B cell (primary cell): Measurements from ENCODE around the gene CELF4. TPM values are rescaled to one million over a fixed set of nuclear protein-coding genes. Genes with fewer than 3 reads are reported as not detected.

ENCODE experiments used
- ATAC-seq: fragments of 200-7000 bp; cut with Tn5 transposase; one replicate; pipeline ENCODE4 v1.10.0; 2021; ENCODE audit warnings: low read depth, mild to moderate bottlenecking, moderate number of reproducible peaks, moderate library complexity
- CTCF ChIA-PET: fragments of 350-600 bp; sonication (Branson Sonifier 250); formaldehyde crosslinking; loops from one replicate; lab custom pipeline; 2021; ENCODE audit warnings: antibody characterized with exemption, inconsistent platforms; lab: Charles Lee
- POLR2A ChIA-PET: fragments of 350-600 bp; sonication (Branson Sonifier 250); formaldehyde crosslinking; loops from one replicate; lab custom pipeline; 2021; ENCODE audit warnings: antibody characterized with exemption; lab: Charles Lee
- DNase-seq: peaks from one replicate; pipeline ENCODE4 v3.0.0; 2013
- H2AFZ ChIP-seq: 2 replicates; pipeline ENCODE4 v1.6.1; 2012; ENCODE audit warnings: mild to moderate bottlenecking, low read depth, low read length; ENCODE audit not compliant: insufficient read depth, poor library complexity, severe bottlenecking
- H3K27ac ChIP-seq, 2 donors: 1 replicate in 1 of 2; 2 replicates in 1 of 2; pipeline ENCODE4 v1.5.1; 2012 to 2013; ENCODE audit warnings: low read length in 2 of 2, mild to moderate bottlenecking in 2 of 2, moderate library complexity in 1 of 2
- H3K27me3 ChIP-seq, 4 experiments: fragments of 200-600 bp in 1 of 4; sonication (generic) in 1 of 4; replicated peaks in 1 of 4; 1 replicate in 2 of 4; 2 replicates in 2 of 4; pipeline versions ENCODE4 v1.6.1 to v1.7.0; 2013 to 2016; ENCODE audit warnings: low read length in 3 of 4, mild to moderate bottlenecking in 2 of 4, mixed read lengths in 1 of 4, moderate library complexity in 1 of 4; ENCODE audit not compliant: insufficient read depth in 4 of 4, control insufficient read depth in 3 of 4; ENCODE audit errors: control extremely low read depth in 1 of 4
- H3K36me3 ChIP-seq, 2 experiments: replicated peaks in 1 of 2; 1 replicate in 1 of 2; 2 replicates in 1 of 2; pipeline versions ENCODE4 v1.6.1 to v1.7.1; 2013; ENCODE audit warnings: low read length in 1 of 2; ENCODE audit not compliant: insufficient read depth in 2 of 2, control insufficient read depth in 1 of 2; ENCODE audit errors: control extremely low read depth in 1 of 2, extremely low read depth in 1 of 2
- H3K4me1 ChIP-seq, 2 donors: fragments of 200-600 bp in 1 of 2; sonication (generic) in 1 of 2; 1 replicate in 1 of 2; 2 replicates in 1 of 2; pipeline versions ENCODE4 v1.5.1 to v1.6.1; 2013 to 2017; ENCODE audit warnings: low read length in 2 of 2; ENCODE audit not compliant: control insufficient read depth in 2 of 2, insufficient read depth in 2 of 2
- H3K4me2 ChIP-seq: replicated peaks from 2 replicates; pipeline ENCODE3; 2012; ENCODE audit warnings: mild to moderate bottlenecking, low read depth, low read length; ENCODE audit not compliant: poor library complexity, severe bottlenecking
- H3K4me3 ChIP-seq, 5 experiments: fragments of 200-600 bp in 1 of 5; sonication (generic) in 1 of 5; 1 replicate in 3 of 5; 2 replicates in 2 of 5; pipeline versions ENCODE4 v1.5.1 to v1.7.0; 2011 to 2016; ENCODE audit warnings: low read length in 4 of 5, mild to moderate bottlenecking in 4 of 5, low read depth in 2 of 5, control low read depth in 1 of 5, moderate library complexity in 1 of 5; ENCODE audit not compliant: insufficient read depth in 1 of 5; ENCODE audit errors: control extremely low read depth in 1 of 5, extremely low read depth in 1 of 5
- H3K79me2 ChIP-seq: fragments of 200-600 bp; sonication (generic); one replicate; pipeline ENCODE4 v1.6.0; 2016; ENCODE audit warnings: low read length; ENCODE audit not compliant: control insufficient read depth, insufficient read depth
- H3K9ac ChIP-seq: fragments of 200-600 bp; sonication (generic); 2 replicates; pipeline ENCODE4 v1.6.1; 2017; ENCODE audit warnings: mild to moderate bottlenecking, low read length, moderate library complexity
- H3K9me3 ChIP-seq, 3 donors: one replicate each; pipeline versions ENCODE4 v1.6.1 to v1.7.1; 2013; ENCODE audit warnings: low read length in 2 of 3; ENCODE audit not compliant: control insufficient read depth in 2 of 3, insufficient read depth in 1 of 3; ENCODE audit errors: control extremely low read depth in 1 of 3
- H4K20me1 ChIP-seq: 2 replicates; pipeline ENCODE4 v1.6.0; 2012; ENCODE audit warnings: mild to moderate bottlenecking, low read length; ENCODE audit not compliant: insufficient read depth, control insufficient read depth, poor library complexity, severe bottlenecking
- H3K27ac Mint-ChIP-seq: one replicate; pipeline ENCODE4 v1.8.0; 2021; ENCODE audit warnings: mixed read lengths
- H3K27me3 Mint-ChIP-seq: one replicate; pipeline ENCODE4 v1.8.0; 2021; ENCODE audit warnings: mixed read lengths
- H3K4me1 Mint-ChIP-seq: one replicate; pipeline ENCODE4 v1.8.0; 2021; ENCODE audit warnings: mixed read lengths
- H3K4me3 Mint-ChIP-seq: one replicate; pipeline ENCODE4 v1.8.0; 2021; ENCODE audit warnings: mixed read lengths
- H3K9me3 Mint-ChIP-seq: one replicate; pipeline ENCODE4 v1.8.0; 2022; ENCODE audit warnings: mixed read lengths; ENCODE audit not compliant: insufficient read depth
- EZH2 ChIP-seq: IDR thresholded peaks from 2 replicates; pipeline ENCODE4 v1.6.1; 2012; ENCODE audit warnings: borderline replicate concordance, low read depth, mild to moderate bottlenecking, moderate library complexity, low read length; ENCODE audit not compliant: insufficient read depth, poor library complexity, severe bottlenecking
- WGBS: methylation state at CpG from one replicate; pipeline ENCODE4 v1.1.5; 2013; ENCODE audit warnings: missing lambda C conversion rate; ENCODE audit not compliant: insufficient coverage; 5-methylcytosine and 5-hydroxymethylcytosine counted together
- intact Hi-C: fragments of 100-400 bp; cut with micrococcal nuclease; formaldehyde crosslinking; loops from one replicate; pipeline ENCODE4 v1.10.0; 2022
- polyA plus RNA-seq: library from polyadenylated mRNA; depleted of rRNA; stranded (reverse); fragments of >200 nt; gene quantifications from 2 replicates; pipeline ENCODE4 v1.2.3, GENCODE V29; 2012
- total RNA-seq, 2 donors: library from RNA; stranded (reverse); fragments of 120-200 nt in 1 of 2; gene quantifications; 1 replicate in 1 of 2; 2 replicates in 1 of 2; pipeline versions ENCODE4 v1.2.3 to v1.2.4, GENCODE V29; 2013 to 2022
- TF ChIP-seq, protein P1 (sequence below): fragments of 200-600 bp; IDR thresholded peaks from one replicate; pipeline ENCODE4 v1.8.0; 2022; ENCODE audit warnings: antibody characterized with exemption, mild to moderate bottlenecking

CELF4 gene
- total and polyA plus RNA-seq, 2 donors (not counting 1 experiment from before 2014, with no cell fraction given), result not detected

- no peak overlapping the region for H3K4me3 ChIP-seq
- intact Hi-C loops, result no loop called here
- H3K4me1 Mint-ChIP-seq, result peaks cover 3% of the 10 kb centered on the region
- ATAC-seq (no peak), DNase-seq (no peak)
- no peak overlapping the region for H3K27ac ChIP-seq
- H3K9ac ChIP-seq, result no peak overlapping the region
- H3K79me2 ChIP-seq, result no peaks in the 10 kb centered on the region
- H3K36me3 ChIP-seq, result no peaks in the 10 kb centered on the region
- no peaks in the 10 kb centered on the region for H4K20me1 ChIP-seq
- H3K27ac Mint-ChIP-seq, result no peak overlapping the region
- POLR2A ChIA-PET, result no interaction called here
- no peaks in the 10 kb centered on the region for H3K27me3 ChIP-seq
- H2AFZ ChIP-seq, result no peak overlapping the region
- TF ChIP-seq EZH2, result no peak
- TF ChIP-seq, protein P1, sequence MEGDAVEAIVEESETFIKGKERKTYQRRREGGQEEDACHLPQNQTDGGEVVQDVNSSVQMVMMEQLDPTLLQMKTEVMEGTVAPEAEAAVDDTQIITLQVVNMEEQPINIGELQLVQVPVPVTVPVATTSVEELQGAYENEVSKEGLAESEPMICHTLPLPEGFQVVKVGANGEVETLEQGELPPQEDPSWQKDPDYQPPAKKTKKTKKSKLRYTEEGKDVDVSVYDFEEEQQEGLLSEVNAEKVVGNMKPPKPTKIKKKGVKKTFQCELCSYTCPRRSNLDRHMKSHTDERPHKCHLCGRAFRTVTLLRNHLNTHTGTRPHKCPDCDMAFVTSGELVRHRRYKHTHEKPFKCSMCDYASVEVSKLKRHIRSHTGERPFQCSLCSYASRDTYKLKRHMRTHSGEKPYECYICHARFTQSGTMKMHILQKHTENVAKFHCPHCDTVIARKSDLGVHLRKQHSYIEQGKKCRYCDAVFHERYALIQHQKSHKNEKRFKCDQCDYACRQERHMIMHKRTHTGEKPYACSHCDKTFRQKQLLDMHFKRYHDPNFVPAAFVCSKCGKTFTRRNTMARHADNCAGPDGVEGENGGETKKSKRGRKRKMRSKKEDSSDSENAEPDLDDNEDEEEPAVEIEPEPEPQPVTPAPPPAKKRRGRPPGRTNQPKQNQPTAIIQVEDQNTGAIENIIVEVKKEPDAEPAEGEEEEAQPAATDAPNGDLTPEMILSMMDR, result no peak
- H3K4me2 ChIP-seq, result no peak overlapping the region
- no peaks in the 10 kb centered on the region for H3K9me3 Mint-ChIP-seq
- H3K4me3 Mint-ChIP-seq, result no peak overlapping the region
- CTCF ChIA-PET, result no interaction called here
- peaks cover 0 to under 1% (median 0%) of the 10 kb centered on the region in 3 donors for H3K9me3 ChIP-seq
- H3K4me1 ChIP-seq, result no peaks in the 10 kb centered on the region
- 86% methylated on average over 2 of the region's 2 CpGs for whole genome bisulfite sequencing
- no peaks in the 10 kb centered on the region for H3K27me3 Mint-ChIP-seq
Measured at GRCh38 chr18:37218022-37218590, 347.5 kb downstream of the CELF4 start.

GRCh38 chr18:37210781-37211180, 354.8 kb downstream of the CELF4 start:
- CTCF ChIA-PET, result no interaction called here
- Mint-ChIP-seq H3K27me3 (no peaks in the 10 kb centered on the region), H3K27ac (no peak overlapping the region), H3K4me1 (no peaks in the 10 kb centered on the region), H3K9me3 (no peaks in the 10 kb centered on the region), H3K4me3 (no peak overlapping the region)
- no peak overlapping the region for H3K4me2 ChIP-seq
- no peaks in the 10 kb centered on the region for H3K36me3 ChIP-seq
- POLR2A ChIA-PET, result no interaction called here
- no peaks in the 10 kb centered on the region for H4K20me1 ChIP-seq
- H3K9ac ChIP-seq, result no peak overlapping the region
- H3K27me3 ChIP-seq, result no peaks in the 10 kb centered on the region
- TF ChIP-seq, protein P1, result no peak
- no peak for TF ChIP-seq EZH2
- H3K27ac ChIP-seq, result no peak overlapping the region
- ATAC-seq (no peak), DNase-seq (no peak)
- no peaks in the 10 kb centered on the region for H3K4me1 ChIP-seq
- no CpG with 5 or more reads among the region's 1 CpG for WGBS
- H3K4me3 ChIP-seq, result no peak overlapping the region
- no peak overlapping the region for H2AFZ ChIP-seq
- intact Hi-C loops, result no loop called here
- no peaks in the 10 kb centered on the region for H3K79me2 ChIP-seq
- peaks cover 0 to 7% (median 0%) of the 10 kb centered on the region in 3 donors for H3K9me3 ChIP-seq
